ACC112 (cell line): ENCODE results near the gene GADD45B.

ENCODE experiments used
- H2AFZ ChIP-seq: fragments of 200-600 bp; sonication (generic); one replicate; pipeline ENCODE4 v1.6.0; 2017; ENCODE audit warnings: antibody characterized with exemption, low read length; ENCODE audit not compliant: unreplicated experiment
- H3K27ac ChIP-seq: fragments of 200-600 bp; sonication (generic); 2 replicates; pipeline ENCODE4 v1.5.1; 2014; ENCODE audit warnings: low read depth, mild to moderate bottlenecking, antibody characterized with exemption, low read length, moderate library complexity
- H3K27me3 ChIP-seq: fragments of 200-600 bp; sonication (generic); 2 replicates; pipeline ENCODE4 v1.6.1; 2014; ENCODE audit warnings: mild to moderate bottlenecking, antibody characterized with exemption, low read length, moderate library complexity, mixed read lengths; ENCODE audit not compliant: insufficient read depth
- H3K36me3 ChIP-seq: fragments of 200-600 bp; sonication (generic); 2 replicates; pipeline ENCODE4 v1.6.1; 2016; ENCODE audit warnings: mild to moderate bottlenecking, antibody characterized with exemption, low read length, moderate library complexity, mixed read lengths; ENCODE audit not compliant: insufficient read depth
- H3K4me1 ChIP-seq: fragments of 200-600 bp; sonication (generic); one replicate; pipeline ENCODE4 v1.6.1; 2016; ENCODE audit warnings: low read length, mixed read lengths; ENCODE audit not compliant: insufficient read depth, unreplicated experiment, control insufficient read depth
- H3K4me3 ChIP-seq: fragments of 200-600 bp; sonication (generic); 2 replicates; pipeline ENCODE4 v1.5.1; 2014; ENCODE audit warnings: mild to moderate bottlenecking, low read depth, low read length
- H3K79me2 ChIP-seq: fragments of 200-600 bp; sonication (generic); one replicate; pipeline ENCODE4 v1.6.0; 2016; ENCODE audit warnings: low read length; ENCODE audit not compliant: control insufficient read depth, unreplicated experiment, insufficient read depth

Gene GADD45B

GRCh38 chr19:2433854-2434253, 42.1 kb upstream of the GADD45B start:
- Histone ChIP-seq H3K27me3 (no peaks in the 10 kb centered on the region), H3K79me2 (no peaks in the 10 kb centered on the region), H3K4me3 (no peak overlapping the region), H3K36me3 (no peaks in the 10 kb centered on the region), H3K4me1 (no peaks in the 10 kb centered on the region), H3K27ac (no peak overlapping the region), H2AFZ (no peak overlapping the region)

DNA sequence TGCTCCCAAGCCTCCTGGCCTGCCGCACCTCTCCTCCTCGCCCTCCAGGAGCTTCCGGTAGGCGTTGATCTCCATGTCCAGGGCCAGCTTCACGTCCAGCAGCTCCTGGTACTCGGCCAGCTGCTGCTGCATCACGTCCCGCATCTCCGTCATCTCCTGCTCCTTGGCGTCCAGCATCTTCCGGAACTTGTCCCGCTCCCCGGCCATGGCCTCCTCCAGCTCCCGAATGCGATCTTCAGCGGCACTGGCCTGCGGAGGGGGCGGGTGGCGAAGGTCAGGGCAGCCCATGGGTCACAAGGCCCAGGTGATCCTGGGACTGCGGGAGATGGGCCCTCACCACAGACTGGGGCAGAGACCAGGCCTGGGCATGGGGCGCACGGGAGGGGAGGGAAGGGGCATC, 41.7 kb upstream of the GADD45B start:
- no peaks in the 10 kb centered on the region for H3K27me3 ChIP-seq
- H3K27ac ChIP-seq, result no peak overlapping the region
- H3K36me3 ChIP-seq, result no peaks in the 10 kb centered on the region
- H3K79me2 ChIP-seq, result peaks cover 1% of the 10 kb centered on the region
- no peaks in the 10 kb centered on the region for H3K4me1 ChIP-seq
- no peak overlapping the region for H3K4me3 ChIP-seq
- no peak overlapping the region for H2AFZ ChIP-seq

GRCh38 chr19:2434721-2435265, 41.1 kb upstream of the GADD45B start:
- Histone ChIP-seq H3K27ac (no peak overlapping the region), H3K79me2 (peaks cover 4% of the 10 kb centered on the region), H3K4me1 (no peaks in the 10 kb centered on the region), H3K36me3 (no peaks in the 10 kb centered on the region), H3K27me3 (no peaks in the 10 kb centered on the region), H2AFZ (no peak overlapping the region), H3K4me3 (no peak overlapping the region)

GRCh38 chr19:2436384-2436783, 39.5 kb upstream of the GADD45B start:
- Histone ChIP-seq H3K36me3 (no peaks in the 10 kb centered on the region), H3K79me2 (peaks cover 4% of the 10 kb centered on the region), H3K4me3 (no peak overlapping the region)

DNA sequence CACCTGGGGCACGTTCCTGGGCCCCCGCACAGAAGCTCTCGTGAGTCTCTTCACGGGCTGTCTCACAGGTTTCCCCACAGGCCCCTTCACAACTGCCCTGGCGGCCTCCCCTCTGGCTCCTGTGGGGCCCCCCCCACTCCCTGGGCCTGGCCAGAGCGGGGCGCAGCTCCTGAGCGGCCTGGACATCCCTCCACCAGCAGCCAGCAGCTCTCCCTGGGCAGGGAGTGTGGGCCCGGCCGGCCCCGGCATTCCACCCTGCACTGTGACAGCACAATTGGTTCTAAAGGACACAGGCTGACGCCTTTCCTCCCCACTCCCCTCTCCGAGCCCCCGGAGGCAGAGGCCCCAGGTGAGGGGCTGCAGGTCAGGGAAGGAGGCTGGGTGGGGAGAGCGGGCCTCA, 39.0 kb upstream of the GADD45B start:
- H2AFZ ChIP-seq, result no peak overlapping the region
- H3K36me3 ChIP-seq, result no peaks in the 10 kb centered on the region
- H3K79me2 ChIP-seq, result peaks cover 7% of the 10 kb centered on the region
- no peak overlapping the region for H3K27ac ChIP-seq
- no peaks in the 10 kb centered on the region for H3K27me3 ChIP-seq
- H3K4me1 ChIP-seq, result no peaks in the 10 kb centered on the region
- no peak overlapping the region for H3K4me3 ChIP-seq

More at GRCh38 chr19:2436384-2436783, 39.5 kb upstream of the GADD45B start:
- Histone ChIP-seq H3K27me3 (no peaks in the 10 kb centered on the region), H3K4me1 (no peaks in the 10 kb centered on the region), H2AFZ (no peak overlapping the region), H3K27ac (no peak overlapping the region)

- no peaks in the 10 kb centered on the region for H3K4me1 ChIP-seq
- no peaks in the 10 kb centered on the region for H3K36me3 ChIP-seq
- H3K4me3 ChIP-seq, result no peak overlapping the region
- H3K27ac ChIP-seq, result no peak overlapping the region
- no peak overlapping the region for H2AFZ ChIP-seq
- no peaks in the 10 kb centered on the region for H3K27me3 ChIP-seq
- peaks cover 9% of the 10 kb centered on the region for H3K79me2 ChIP-seq
Measured at GRCh38 chr19:2438178-2438577, 37.7 kb upstream of the GADD45B start.

- Histone ChIP-seq H3K79me2 (peaks cover 23% of the 10 kb centered on the region), H3K4me3 (no peak overlapping the region), H3K27me3 (no peaks in the 10 kb centered on the region), H3K36me3 (no peaks in the 10 kb centered on the region), H2AFZ (no peak overlapping the region), H3K27ac (no peak overlapping the region), H3K4me1 (no peaks in the 10 kb centered on the region)
Measured at GRCh38 chr19:2440515-2440914, 35.4 kb upstream of the GADD45B start.

DNA sequence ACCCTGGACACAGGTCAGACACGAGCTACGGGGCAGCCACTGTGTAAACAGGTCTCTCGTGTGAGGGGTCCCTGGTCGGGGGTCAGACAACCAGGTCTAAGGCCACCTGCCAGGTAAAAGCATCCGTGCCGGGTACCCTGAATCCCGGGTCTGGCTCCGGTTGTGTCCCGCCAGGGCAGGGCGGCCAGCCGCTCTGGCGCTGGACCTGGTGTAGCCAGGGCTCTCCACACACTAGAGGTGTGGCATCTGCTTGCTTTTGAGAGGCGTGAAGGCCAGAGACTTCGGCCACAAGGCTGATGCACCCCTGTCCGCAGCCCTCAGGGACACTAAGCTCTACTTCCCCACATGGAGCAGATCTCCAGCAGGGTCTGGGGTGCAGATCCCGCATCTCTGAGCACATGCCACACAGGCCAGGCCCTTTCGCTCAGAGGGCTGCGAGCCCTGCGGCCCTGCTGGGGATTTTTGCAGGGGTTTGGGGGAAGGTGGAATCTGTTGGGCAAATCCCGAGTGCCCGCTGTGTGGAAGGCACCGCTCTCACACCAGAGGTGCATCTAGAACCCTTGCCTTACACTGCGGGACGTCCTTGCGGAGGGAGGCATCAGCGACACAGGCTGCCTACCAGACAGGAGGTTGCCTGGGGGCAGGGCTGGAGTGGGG, 34.7 kb upstream of the GADD45B start:
- Histone ChIP-seq H3K4me1 (no peaks in the 10 kb centered on the region), H3K27ac (no peak overlapping the region), H3K4me3 (no peak overlapping the region), H3K27me3 (no peaks in the 10 kb centered on the region), H3K79me2 (peaks cover 24% of the 10 kb centered on the region), H2AFZ (no peak overlapping the region), H3K36me3 (no peaks in the 10 kb centered on the region)

GRCh38 chr19:2443116-2443784, 32.7 kb upstream of the GADD45B start:
- Histone ChIP-seq H3K36me3 (no peaks in the 10 kb centered on the region), H3K4me3 (no peak overlapping the region), H3K79me2 (peaks cover 39% of the 10 kb centered on the region), H3K27ac (no peak overlapping the region), H3K27me3 (no peaks in the 10 kb centered on the region), H3K4me1 (no peaks in the 10 kb centered on the region), H2AFZ (no peak overlapping the region)

- Histone ChIP-seq H3K79me2 (peaks cover 44% of the 10 kb centered on the region), H2AFZ (no peak overlapping the region), H3K27me3 (no peaks in the 10 kb centered on the region), H3K27ac (no peak overlapping the region), H3K4me1 (no peaks in the 10 kb centered on the region), H3K36me3 (no peaks in the 10 kb centered on the region), H3K4me3 (no peak overlapping the region)
Measured at GRCh38 chr19:2443785-2444182, 32.1 kb upstream of the GADD45B start.
